Hepatocyte (in vitro differentiated cells): Measurements from ENCODE around the gene DENND1A. TPM values are rescaled to one million over a fixed set of nuclear protein-coding genes. Genes with fewer than 3 reads are reported as not detected.
A peak's percentile ranks its signal among the peaks of the same experiment; 100 is the strongest.

Experiments
- DNase-seq: peaks from one replicate; pipeline ENCODE4 v3.0.0-alpha.2; 2016; ENCODE audit warnings: low spot score
- H2AFZ ChIP-seq: fragments of 200-600 bp; sonication (generic); 2 replicates; pipeline ENCODE4 v1.6.0; 2016; ENCODE audit warnings: antibody characterized with exemption, mild to moderate bottlenecking
- H3K27ac ChIP-seq: fragments of 200-600 bp; sonication (generic); 2 replicates; pipeline ENCODE4 v1.5.1; 2016; ENCODE audit warnings: mild to moderate bottlenecking
- H3K27me3 ChIP-seq: fragments of 200-600 bp; sonication (generic); 2 replicates; pipeline ENCODE4 v1.6.1; 2016
- H3K36me3 ChIP-seq: fragments of 200-600 bp; sonication (generic); replicated peaks from 2 replicates; pipeline ENCODE4 v1.5.1; 2016; ENCODE audit warnings: low read depth; ENCODE audit not compliant: insufficient read depth
- H3K4me1 ChIP-seq: fragments of 200-600 bp; sonication (generic); 2 replicates; pipeline ENCODE4 v1.5.1; 2016; ENCODE audit warnings: mild to moderate bottlenecking, moderate library complexity; ENCODE audit not compliant: insufficient read depth
- H3K4me2 ChIP-seq: fragments of 200-600 bp; sonication (generic); 2 replicates; pipeline ENCODE4 v1.6.0; 2016
- H3K4me3 ChIP-seq: fragments of 200-600 bp; sonication (generic); 2 replicates; pipeline ENCODE4 v1.5.1; 2016; ENCODE audit warnings: mild to moderate bottlenecking
- H3K79me2 ChIP-seq: fragments of 200-600 bp; sonication (generic); 2 replicates; pipeline ENCODE4 v1.6.0; 2017; ENCODE audit warnings: mild to moderate bottlenecking
- H3K9me2 ChIP-seq: fragments of 200-600 bp; sonication (generic); replicated peaks from 2 replicates; pipeline ENCODE4 v1.6.0; 2017; ENCODE audit warnings: mild to moderate bottlenecking; ENCODE audit not compliant: insufficient read depth
- H3K9me3 ChIP-seq: fragments of 200-600 bp; sonication (generic); 2 replicates; pipeline ENCODE4 v1.5.1; 2016; ENCODE audit warnings: low read depth, mild to moderate bottlenecking
- H4K20me1 ChIP-seq: fragments of 200-600 bp; sonication (generic); 2 replicates; pipeline ENCODE4 v1.6.0; 2016; ENCODE audit warnings: mild to moderate bottlenecking; ENCODE audit not compliant: insufficient read depth, poor library complexity, severe bottlenecking
- EZH2 ChIP-seq: fragments of 200-600 bp; sonication (generic); IDR thresholded peaks from 2 replicates; pipeline ENCODE4 v1.6.1; 2016; ENCODE audit warnings: antibody characterized with exemption, mild to moderate bottlenecking, borderline replicate concordance
- EZH2phosphoT487 ChIP-seq: fragments of 200-600 bp; sonication (generic); IDR thresholded peaks from one replicate; pipeline ENCODE4 v1.6.1; 2018; ENCODE audit warnings: antibody characterized with exemption, mild to moderate bottlenecking, low read depth, moderate library complexity; ENCODE audit not compliant: unreplicated experiment, severe bottlenecking
- WGBS: methylation state at CpG from one replicate; pipeline ENCODE4 v1.1.6; 2016; ENCODE audit warnings: low lambda C conversion rate; ENCODE audit errors: missing lambda C conversion rate; 5-methylcytosine and 5-hydroxymethylcytosine counted together
- polyA plus RNA-seq: library from polyadenylated mRNA; unstranded; fragments of >200 nt; fragmentation: Nextera tagmentation; extraction: Ambion mirVana; gene quantifications from 2 replicates; pipeline ENCODE4 v1.2.1, GENCODE V29; 2016
- total RNA-seq: library from RNA; depleted of rRNA; stranded (reverse); fragments of >200 nt; gene quantifications from 2 replicates; pipeline ENCODE4 v1.2.3, GENCODE V29; 2014
- TF ChIP-seq, protein P1 (sequence below): fragments of 200-600 bp; sonication (generic); IDR thresholded peaks from 2 replicates; pipeline ENCODE4 v1.5.1; 2016; ENCODE audit warnings: antibody characterized with exemption, mild to moderate bottlenecking; ENCODE audit not compliant: poor library complexity

DENND1A gene
- total and polyA plus RNA-seq, 2 experiments from 2014 or later, result 24.0 to 28.9 TPM

DNA sequence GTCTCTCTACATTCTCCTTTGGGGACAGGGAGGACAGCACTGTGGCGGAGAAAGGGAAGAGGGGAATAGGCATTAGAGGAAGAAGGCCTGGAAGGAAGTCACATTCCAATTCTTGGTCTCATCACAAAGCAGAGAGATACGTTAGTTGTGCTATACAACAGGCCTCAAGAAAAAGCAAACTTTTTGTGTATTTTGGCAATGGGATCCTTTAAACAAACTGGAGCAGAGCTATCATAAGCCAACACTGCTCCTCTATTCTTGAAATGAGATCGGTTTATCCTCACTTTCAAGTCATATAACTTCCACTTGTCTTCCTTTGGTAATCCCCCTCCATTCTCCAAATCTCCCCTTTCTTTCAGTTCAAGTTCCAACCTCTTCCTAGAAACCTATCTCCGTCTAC is 6.5 kb downstream of the DENND1A start:
- WGBS, result 94% methylated on average over 4 of the region's 4 CpGs
- H3K4me2 ChIP-seq, result peak overlapping the region; percentile 5

DNA sequence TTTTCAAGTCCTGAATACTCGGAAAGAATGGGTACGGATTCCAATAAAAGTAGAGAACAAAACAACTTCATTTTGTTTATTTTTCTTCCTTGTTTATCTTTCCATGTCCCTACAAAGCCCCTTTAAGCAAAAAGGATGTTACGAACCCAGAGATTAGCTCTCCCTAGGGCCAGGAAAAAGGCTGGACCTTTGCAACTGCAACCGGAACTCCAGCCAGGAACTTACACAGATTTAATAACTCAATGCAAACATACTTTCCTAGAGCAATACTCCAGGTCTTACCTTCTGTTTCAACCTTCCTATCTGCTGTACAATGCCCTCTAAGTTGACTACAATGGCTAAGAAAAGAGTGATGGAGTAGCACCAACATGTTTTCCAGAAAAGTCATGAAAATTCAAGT is 7.0 kb downstream of the DENND1A start:
- TF ChIP-seq EZH2, result no peak
- TF ChIP-seq, protein P1, sequence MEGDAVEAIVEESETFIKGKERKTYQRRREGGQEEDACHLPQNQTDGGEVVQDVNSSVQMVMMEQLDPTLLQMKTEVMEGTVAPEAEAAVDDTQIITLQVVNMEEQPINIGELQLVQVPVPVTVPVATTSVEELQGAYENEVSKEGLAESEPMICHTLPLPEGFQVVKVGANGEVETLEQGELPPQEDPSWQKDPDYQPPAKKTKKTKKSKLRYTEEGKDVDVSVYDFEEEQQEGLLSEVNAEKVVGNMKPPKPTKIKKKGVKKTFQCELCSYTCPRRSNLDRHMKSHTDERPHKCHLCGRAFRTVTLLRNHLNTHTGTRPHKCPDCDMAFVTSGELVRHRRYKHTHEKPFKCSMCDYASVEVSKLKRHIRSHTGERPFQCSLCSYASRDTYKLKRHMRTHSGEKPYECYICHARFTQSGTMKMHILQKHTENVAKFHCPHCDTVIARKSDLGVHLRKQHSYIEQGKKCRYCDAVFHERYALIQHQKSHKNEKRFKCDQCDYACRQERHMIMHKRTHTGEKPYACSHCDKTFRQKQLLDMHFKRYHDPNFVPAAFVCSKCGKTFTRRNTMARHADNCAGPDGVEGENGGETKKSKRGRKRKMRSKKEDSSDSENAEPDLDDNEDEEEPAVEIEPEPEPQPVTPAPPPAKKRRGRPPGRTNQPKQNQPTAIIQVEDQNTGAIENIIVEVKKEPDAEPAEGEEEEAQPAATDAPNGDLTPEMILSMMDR, result no peak
- Histone ChIP-seq H4K20me1 (no peaks in the 10 kb centered on the region), H3K36me3 (no peaks in the 10 kb centered on the region), H3K27ac (peak overlapping the region; percentile 64), H3K27me3 (no peaks in the 10 kb centered on the region), H3K9me2 (no peaks in the 10 kb centered on the region), H3K4me2 (peak overlapping the region; percentile 5), H3K79me2 (peaks cover 73% of the 10 kb centered on the region), H3K9me3 (no peaks in the 10 kb centered on the region), H2AFZ (no peak overlapping the region), H3K4me1 (peaks cover 38% of the 10 kb centered on the region), H3K4me3 (no peak overlapping the region)
- DNase-seq, result no peak
- WGBS, result 58% methylated on average over 4 of the region's 4 CpGs

More for the DNA sequence above, 6.5 kb downstream of the DENND1A start:
- Histone ChIP-seq H3K27me3 (no peaks in the 10 kb centered on the region), H3K4me3 (no peak overlapping the region), H3K9me3 (no peaks in the 10 kb centered on the region), H4K20me1 (no peaks in the 10 kb centered on the region), H3K4me1 (peaks cover 43% of the 10 kb centered on the region), H3K27ac (peak overlapping the region; percentile 64), H3K79me2 (peaks cover 73% of the 10 kb centered on the region), H3K9me2 (no peaks in the 10 kb centered on the region), H2AFZ (no peak overlapping the region), H3K36me3 (no peaks in the 10 kb centered on the region)
- TF ChIP-seq EZH2phosphoT487 (no peak), EZH2 (no peak)
- TF ChIP-seq, protein P1, result no peak
- DNase-seq, result no peak

DNA sequence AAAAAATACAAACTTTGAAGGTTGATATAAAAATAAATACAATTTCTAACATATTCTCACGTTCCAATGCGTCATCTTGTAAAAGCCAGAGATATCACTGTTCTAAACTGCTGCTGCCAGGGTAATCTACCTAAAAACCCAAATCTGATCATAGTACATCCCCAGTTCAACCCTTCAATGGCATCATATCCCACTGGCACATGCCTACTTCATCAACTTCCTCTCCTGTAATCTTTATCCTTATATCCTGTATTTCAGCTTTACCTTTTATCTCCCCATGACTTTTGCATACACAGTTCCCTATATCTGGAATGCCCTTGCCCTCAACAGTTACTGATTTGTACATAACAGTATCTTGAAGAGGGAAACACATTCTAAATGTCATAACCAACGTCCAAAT is 7.5 kb downstream of the DENND1A start:
- no peaks in the 10 kb centered on the region for H3K9me3 ChIP-seq
- no peaks in the 10 kb centered on the region for H3K27me3 ChIP-seq
- H3K9me2 ChIP-seq, result no peaks in the 10 kb centered on the region
- H3K79me2 ChIP-seq, result peaks cover 77% of the 10 kb centered on the region
- H3K27ac ChIP-seq, result peak overlapping the region; percentile 64
- WGBS, result 79% methylated on average over 3 of the region's 3 CpGs
- no peaks in the 10 kb centered on the region for H3K36me3 ChIP-seq
- no peak overlapping the region for H2AFZ ChIP-seq
- DNase-seq, result no peak
- peaks cover 33% of the 10 kb centered on the region for H3K4me1 ChIP-seq
- peak overlapping the region; percentile 5 for H3K4me2 ChIP-seq
- no peaks in the 10 kb centered on the region for H4K20me1 ChIP-seq
- H3K4me3 ChIP-seq, result no peak overlapping the region
- TF ChIP-seq EZH2phosphoT487 (no peak), EZH2 (no peak)
- TF ChIP-seq, protein P1, result no peak
